Measurements from ENCODE around the gene KCNK17.
A peak's percentile ranks its signal among the peaks of the same experiment; 100 is the strongest.

The KCNK17 gene

GRCh38 chr6:39314273-39314795 lies at the start of gene KCNK17:
KCNK17 (minus strand) TSS chr6:39314419; CDS start chr6:39314320, 99 bp downstream.
- no peak for DNase-seq (ENCODE audit: low read depth in 2 of 2)

GRCh38 chr6:39363280-39363679 lies 49.1 kb upstream of the KCNK17 start:
- DNase-seq (ENCODE audit: low read depth in 2 of 2), result no peak

- no peak for DNase-seq (ENCODE audit: low read depth in 2 of 2)
Measured at GRCh38 chr6:39362487-39362865, 48.3 kb upstream of the KCNK17 start.

- DNase-seq (ENCODE audit: low read depth in 2 of 2), result peak; percentile 10 to 32
Measured at GRCh38 chr6:39361657-39362486, 47.7 kb upstream of the KCNK17 start.

- DNase-seq (ENCODE audit: low read depth in 2 of 2), result no peak
Measured at GRCh38 chr6:39360378-39360777, 46.2 kb upstream of the KCNK17 start.

- DNase-seq (ENCODE audit: low read depth in 2 of 2), result no peak
Measured at GRCh38 chr6:39357998-39358686, 43.9 kb upstream of the KCNK17 start.

- no peak for DNase-seq (ENCODE audit: low read depth in 2 of 2)
Measured at GRCh38 chr6:39353698-39354315, 39.6 kb upstream of the KCNK17 start.

GRCh38 chr6:39350723-39351505 lies 36.7 kb upstream of the KCNK17 start:
- DNase-seq (ENCODE audit: low read depth in 2 of 2), result no peak

- DNase-seq (ENCODE audit: low read depth in 2 of 2), result no peak
Measured at GRCh38 chr6:39348740-39349139, 34.5 kb upstream of the KCNK17 start.

GRCh38 chr6:39347906-39348585 lies 33.8 kb upstream of the KCNK17 start:
- DNase-seq (ENCODE audit: low read depth in 2 of 2), result peak; percentile 21 to 25

- no peak for DNase-seq (ENCODE audit: low read depth in 2 of 2)
Measured at GRCh38 chr6:39347206-39347605, 33.0 kb upstream of the KCNK17 start.

- no peak for DNase-seq (ENCODE audit: low read depth in 2 of 2)
Measured at GRCh38 chr6:39344821-39345280, 30.6 kb upstream of the KCNK17 start.

GRCh38 chr6:39343396-39343870 lies 29.2 kb upstream of the KCNK17 start:
- DNase-seq (ENCODE audit: low read depth in 2 of 2), result no peak

GRCh38 chr6:39342692-39343395 lies 28.6 kb upstream of the KCNK17 start:
- no peak for DNase-seq (ENCODE audit: low read depth in 2 of 2)

GRCh38 chr6:39341937-39342336 lies 27.7 kb upstream of the KCNK17 start:
- DNase-seq (ENCODE audit: low read depth in 2 of 2), result no peak

- DNase-seq (ENCODE audit: low read depth in 2 of 2), result no peak
Measured at GRCh38 chr6:39341352-39341751, 27.1 kb upstream of the KCNK17 start.

GRCh38 chr6:39339868-39340550 lies 25.8 kb upstream of the KCNK17 start:
- DNase-seq (ENCODE audit: low read depth in 2 of 2), result no peak

- DNase-seq (ENCODE audit: low read depth in 2 of 2), result no peak
Measured at GRCh38 chr6:39339096-39339867, 25.1 kb upstream of the KCNK17 start.

- DNase-seq (ENCODE audit: low read depth in 2 of 2), result no peak
Measured at GRCh38 chr6:39338397-39338796, 24.2 kb upstream of the KCNK17 start.
